Cardiac muscle cell (in vitro differentiated cells and primary cell): ENCODE results near the gene CCDC159. TPM values are rescaled to one million over a fixed set of nuclear protein-coding genes. Genes with fewer than 3 reads are reported as not detected.

Source experiments
- DNase-seq, 2 donors: peaks; one replicate each; pipeline versions ENCODE4 v3.0.0 to v3.0.0-alpha.2; 2010 to 2017; ENCODE audit warnings: low read depth in 1 of 2, low spot score in 1 of 2
- H3K27ac ChIP-seq: fragments of 200-600 bp; sonication (generic); 2 replicates; pipeline ENCODE4 v1.5.1; 2016
- H3K27me3 ChIP-seq: fragments of 200-600 bp; sonication (generic); 2 replicates; pipeline ENCODE4 v1.6.0; 2016; ENCODE audit warnings: control low read depth
- H3K36me3 ChIP-seq: fragments of 200-600 bp; sonication (generic); 2 replicates; pipeline ENCODE4 v1.5.1; 2016; ENCODE audit warnings: control low read depth
- H3K4me1 ChIP-seq: fragments of 200-600 bp; sonication (generic); 2 replicates; pipeline ENCODE4 v1.8.1; 2017; ENCODE audit warnings: low read depth, mild to moderate bottlenecking, mixed run types
- H3K4me3 ChIP-seq: fragments of 200-600 bp; sonication (generic); 2 replicates; pipeline ENCODE4 v1.5.1; 2016; ENCODE audit warnings: mild to moderate bottlenecking
- H3K9me3 ChIP-seq: fragments of 200-600 bp; sonication (generic); 2 replicates; pipeline ENCODE4 v1.5.1; 2017; ENCODE audit warnings: low read depth, mild to moderate bottlenecking, control low read depth
- CTCF ChIP-seq: IDR thresholded peaks from 2 replicates; pipeline ENCODE4 v1.5.1; 2012; ENCODE audit warnings: low read depth, mild to moderate bottlenecking, low read length
- polyA plus RNA-seq: library from polyadenylated mRNA; unstranded; fragments of >200 nt; fragmentation: Nextera tagmentation; extraction: Ambion mirVana; gene quantifications from 2 replicates; pipeline ENCODE4 v1.2.1, GENCODE V29; 2016
- total RNA-seq: library from RNA; depleted of rRNA; stranded (reverse); fragments of >200 nt; gene quantifications from 2 replicates; pipeline ENCODE4 v1.2.3, GENCODE V29; 2016

CCDC159 gene
- total and polyA plus RNA-seq, 2 experiments from 2014 or later: 9.3 to 9.7 TPM

- Histone ChIP-seq H3K27me3 (no peaks in the 10 kb centered on the region), H3K4me3 (no peak overlapping the region), H3K9me3 (no peaks in the 10 kb centered on the region), H3K36me3 (no peaks in the 10 kb centered on the region), H3K4me1 (no peaks in the 10 kb centered on the region), H3K27ac (no peak overlapping the region)
- DNase-seq: no peak
- no peak for TF ChIP-seq CTCF
These were observed 18.1 kb downstream of the CCDC159 start for GRCh38 chr19:11364296-11364904.

GRCh38 chr19:11364935-11365334, 18.6 kb downstream of the CCDC159 start:
- Histone ChIP-seq H3K27ac (no peak overlapping the region), H3K4me1 (no peaks in the 10 kb centered on the region), H3K36me3 (no peaks in the 10 kb centered on the region), H3K9me3 (no peaks in the 10 kb centered on the region), H3K4me3 (no peak overlapping the region), H3K27me3 (no peaks in the 10 kb centered on the region)
- no peak for TF ChIP-seq CTCF
- no peak for DNase-seq

GRCh38 chr19:11365557-11366117, 19.3 kb downstream of the CCDC159 start:
- no peaks in the 10 kb centered on the region for H3K9me3 ChIP-seq
- no peak overlapping the region for H3K4me3 ChIP-seq
- H3K27me3 ChIP-seq: no peaks in the 10 kb centered on the region
- no peaks in the 10 kb centered on the region for H3K36me3 ChIP-seq
- TF ChIP-seq CTCF: no peak
- H3K27ac ChIP-seq: no peak overlapping the region
- DNase-seq: no peak
- H3K4me1 ChIP-seq: no peaks in the 10 kb centered on the region

GRCh38 chr19:11367528-11367927, 21.2 kb downstream of the CCDC159 start:
- DNase-seq: no peak
- Histone ChIP-seq H3K4me3 (no peak overlapping the region), H3K4me1 (no peaks in the 10 kb centered on the region), H3K36me3 (no peaks in the 10 kb centered on the region), H3K27ac (no peak overlapping the region), H3K27me3 (no peaks in the 10 kb centered on the region), H3K9me3 (no peaks in the 10 kb centered on the region)
- no peak for TF ChIP-seq CTCF

- no peak for DNase-seq
- no peak overlapping the region for H3K4me3 ChIP-seq
- H3K9me3 ChIP-seq: no peaks in the 10 kb centered on the region
- H3K27ac ChIP-seq: no peak overlapping the region
- no peaks in the 10 kb centered on the region for H3K36me3 ChIP-seq
- H3K27me3 ChIP-seq: no peaks in the 10 kb centered on the region
- no peak for TF ChIP-seq CTCF
- peaks cover 5% of the 10 kb centered on the region for H3K4me1 ChIP-seq
These were observed 24.4 kb downstream of the CCDC159 start for GRCh38 chr19:11370744-11371143.
